ENCODE results near the gene TIAM1.

DNA sequence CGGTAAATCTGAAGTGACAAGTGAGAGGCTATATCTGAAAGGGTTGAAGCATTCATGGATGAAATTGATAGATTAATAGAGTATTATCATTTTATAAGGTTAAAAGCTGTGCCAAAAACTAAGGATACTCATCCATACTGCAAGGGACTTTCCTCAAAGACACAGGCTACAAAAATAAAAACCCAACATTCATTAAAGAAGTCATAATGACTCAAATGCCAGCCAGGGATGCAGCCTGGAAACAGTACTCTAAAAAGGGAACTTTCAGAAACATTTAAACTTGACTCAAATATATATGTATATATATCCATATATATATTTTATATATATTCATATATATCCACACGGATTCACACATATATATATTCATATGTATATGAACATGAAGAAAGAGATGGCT is 1.1 kb upstream of the TIAM1 start:
- TF ChIP-seq, protein P1, sequence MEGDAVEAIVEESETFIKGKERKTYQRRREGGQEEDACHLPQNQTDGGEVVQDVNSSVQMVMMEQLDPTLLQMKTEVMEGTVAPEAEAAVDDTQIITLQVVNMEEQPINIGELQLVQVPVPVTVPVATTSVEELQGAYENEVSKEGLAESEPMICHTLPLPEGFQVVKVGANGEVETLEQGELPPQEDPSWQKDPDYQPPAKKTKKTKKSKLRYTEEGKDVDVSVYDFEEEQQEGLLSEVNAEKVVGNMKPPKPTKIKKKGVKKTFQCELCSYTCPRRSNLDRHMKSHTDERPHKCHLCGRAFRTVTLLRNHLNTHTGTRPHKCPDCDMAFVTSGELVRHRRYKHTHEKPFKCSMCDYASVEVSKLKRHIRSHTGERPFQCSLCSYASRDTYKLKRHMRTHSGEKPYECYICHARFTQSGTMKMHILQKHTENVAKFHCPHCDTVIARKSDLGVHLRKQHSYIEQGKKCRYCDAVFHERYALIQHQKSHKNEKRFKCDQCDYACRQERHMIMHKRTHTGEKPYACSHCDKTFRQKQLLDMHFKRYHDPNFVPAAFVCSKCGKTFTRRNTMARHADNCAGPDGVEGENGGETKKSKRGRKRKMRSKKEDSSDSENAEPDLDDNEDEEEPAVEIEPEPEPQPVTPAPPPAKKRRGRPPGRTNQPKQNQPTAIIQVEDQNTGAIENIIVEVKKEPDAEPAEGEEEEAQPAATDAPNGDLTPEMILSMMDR (IDR thresholded peaks at IDR 0.05; ENCODE audit: low read depth, low read length): no peak
- no peak for TF ChIP-seq EZH2phosphoT487 (IDR thresholded peaks at IDR 0.05; ENCODE audit: low read depth)

All from OCI-LY3 (cell line).